HepG2 (cell line): ENCODE measurements around the gene SYNJ2. TPM values are rescaled to one million over a fixed set of nuclear protein-coding genes. Genes with fewer than 3 reads are reported as not detected.

Source experiments
- ERF ChIP-seq: IDR thresholded peaks from 2 replicates; pipeline ENCODE4 v1.6.1; 2018; ENCODE audit warnings: missing biosample characterization, missing genetic modification reagents
- FOSL2 ChIP-seq: sonication (generic); formaldehyde crosslinking; IDR thresholded peaks from 2 replicates; pipeline ENCODE4 v1.4.0; 2020; ENCODE audit warnings: missing genetic modification reagents
- HIVEP1 ChIP-seq: sonication (generic); formaldehyde crosslinking; IDR thresholded peaks from 2 replicates; pipeline ENCODE4 v1.4.0; 2020; ENCODE audit warnings: mild to moderate bottlenecking, missing genetic modification reagents
- HNF4G ChIP-seq, 2 experiments: sonication (generic) in 1 of 2; formaldehyde crosslinking in 1 of 2; IDR thresholded peaks; 2 replicates each; pipeline versions ENCODE4 v1.4.0 to v1.6.1; 2011 to 2020; ENCODE audit warnings: borderline replicate concordance in 2 of 2, low read depth in 2 of 2, mild to moderate bottlenecking in 2 of 2, low read length in 1 of 2, missing genetic modification reagents in 1 of 2, moderate library complexity in 1 of 2
- JUNB ChIP-seq: sonication (generic); formaldehyde crosslinking; IDR thresholded peaks from 2 replicates; pipeline ENCODE4 v1.8.0; 2022; ENCODE audit warnings: missing genetic modification reagents, mild to moderate bottlenecking, borderline replicate concordance
- KDM6A ChIP-seq: IDR thresholded peaks from 2 replicates; pipeline ENCODE4 v1.6.1; 2016; ENCODE audit warnings: low read depth
- PBX2 ChIP-seq: IDR thresholded peaks from 2 replicates; pipeline ENCODE4 v1.6.1; 2016; ENCODE audit warnings: control low read depth
- RORA ChIP-seq: sonication (generic); formaldehyde crosslinking; IDR thresholded peaks from 2 replicates; pipeline ENCODE4 v1.5.0; 2020; ENCODE audit warnings: mild to moderate bottlenecking, missing genetic modification reagents, moderate library complexity
- SNAPC5 ChIP-seq: sonication (generic); formaldehyde crosslinking; IDR thresholded peaks from 2 replicates; pipeline ENCODE4 v1.8.1; 2023; ENCODE audit warnings: mild to moderate bottlenecking, missing genetic modification reagents, borderline replicate concordance
- SOX5 ChIP-seq: IDR thresholded peaks from 2 replicates; pipeline ENCODE4 v1.6.1; 2016; ENCODE audit warnings: borderline replicate concordance
- SPEN ChIP-seq: sonication (generic); formaldehyde crosslinking; IDR thresholded peaks from 2 replicates; pipeline ENCODE4 v1.5.1; 2020; ENCODE audit warnings: low read depth, mild to moderate bottlenecking, missing genetic modification reagents
- TCF7 ChIP-seq: sonication (generic); IDR thresholded peaks from 2 replicates; pipeline ENCODE4 v1.6.1; 2016; ENCODE audit warnings: antibody characterized with exemption, low read depth
- TCF7L2 ChIP-seq: IDR thresholded peaks from 2 replicates; pipeline ENCODE4 v1.6.1; 2011; ENCODE audit warnings: mild to moderate bottlenecking, low read depth, low read length, moderate library complexity
- ZBTB40 ChIP-seq, 2 experiments: fragments of 450-650 bp in 1 of 2; sonication (generic) in 1 of 2; formaldehyde crosslinking in 1 of 2; IDR thresholded peaks; 2 replicates each; pipeline versions ENCODE4 v1.6.1 to v1.8.0; 2016 to 2022; ENCODE audit warnings: antibody characterized with exemption in 1 of 2, mild to moderate bottlenecking in 1 of 2, missing genetic modification reagents in 1 of 2
- ZMYM2 ChIP-seq: sonication (generic); formaldehyde crosslinking; IDR thresholded peaks from 2 replicates; pipeline ENCODE4 v1.8.0; 2022; ENCODE audit warnings: mild to moderate bottlenecking, missing genetic modification reagents
- ZNF720 ChIP-seq: sonication (generic); formaldehyde crosslinking; IDR thresholded peaks from 2 replicates; pipeline ENCODE4 v1.4.0; 2020; ENCODE audit warnings: missing genetic modification reagents
- ZNF800 ChIP-seq: sonication (generic); formaldehyde crosslinking; IDR thresholded peaks from 2 replicates; pipeline ENCODE4 v1.4.0; 2020; ENCODE audit warnings: missing genetic modification reagents
- ZSCAN22 ChIP-seq: sonication (generic); formaldehyde crosslinking; IDR thresholded peaks from 2 replicates; pipeline ENCODE4 v1.4.0; 2020; ENCODE audit warnings: mild to moderate bottlenecking, missing genetic modification reagents
- polyA plus RNA-seq, 8 experiments: library from polyadenylated mRNA; depleted of rRNA in 3 of 8; stranded (reverse) in 7 of 8; unstranded in 1 of 8; fragments of >200 nt; fragmentation: Illumina TruSeq in 4 of 8; extraction: Trizol in 4 of 8; gene quantifications; 2 replicates each; pipeline versions ENCODE4 v1.2.1 to v1.2.3, GENCODE V29; 2011 to 2016; ENCODE audit warnings: low read depth in 4 of 8, missing spikeins in 1 of 8, mixed read lengths in 1 of 8; ENCODE audit not compliant: insufficient read depth in 1 of 8
- total RNA-seq, 5 experiments: library from RNA; depleted of rRNA; stranded (reverse); fragments of >200 nt; fragmentation: Illumina TruSeq; extraction: Trizol; gene quantifications; 2 replicates each; pipeline ENCODE4 v1.2.3, GENCODE V29; 2016; ENCODE audit warnings: low read depth in 1 of 5

Gene SYNJ2
- total and polyA plus RNA-seq, 2 of the 13 experiments (the other 11 are each of a cell fraction or from before 2014, with no cell fraction given): 39.1 to 57.6 TPM

- TF ChIP-seq ZMYM2 (CRISPR knock-in tag) (no peak), ZBTB40 (IDR thresholded peaks at IDR 0.05) (no peak), ZBTB40 (CRISPR knock-in tag; IDR thresholded peaks at IDR 0.05) (no peak), TCF7L2 (no peak), SPEN (CRISPR knock-in tag) (no peak; the same call in 1 of the 2 replicates), ZNF720 (CRISPR knock-in tag) (no peak), FOSL2 (CRISPR knock-in tag) (no peak), ZNF800 (CRISPR knock-in tag) (no peak), HNF4G (IDR thresholded peaks at IDR 0.05; ENCODE audit: borderline replicate concordance, low read depth, low read length) (no peak), HNF4G (CRISPR knock-in tag; IDR thresholded peaks at IDR 0.05; ENCODE audit: borderline replicate concordance, low read depth) (no peak), HIVEP1 (CRISPR knock-in tag) (no peak), SOX5 (CRISPR knock-in tag) (no peak), RORA (CRISPR knock-in tag) (no peak), TCF7 (no peak), PBX2 (CRISPR knock-in tag) (no peak), JUNB (CRISPR knock-in tag) (no peak), ZSCAN22 (CRISPR knock-in tag) (peak; percentile 15; the same call in 1 of the 2 replicates), ERF (no peak), SNAPC5 (CRISPR knock-in tag) (no peak; the same call in 1 of the 2 replicates), KDM6A (CRISPR knock-in tag) (0 out of 2 replicates have a peak, but pooled peaks have one; percentile 2)
Observed at GRCh38 chr6:158011980-158012566, 30.4 kb downstream of the SYNJ2 start (continued).
